BLaER1 (cell line): Measurements from ENCODE around the gene CTRL.

Experiments used
- H3K27ac ChIP-seq: shearing (Covaris generic); formaldehyde crosslinking; 2 replicates; pipeline ENCODE4 v1.8.1; 2022
- H3K27me3 ChIP-seq: shearing (Covaris generic); formaldehyde crosslinking; 2 replicates; pipeline ENCODE4 v1.8.1; 2022
- H3K36me3 ChIP-seq: shearing (Covaris generic); formaldehyde crosslinking; 2 replicates; pipeline ENCODE4 v1.8.1; 2022
- H3K4me1 ChIP-seq: shearing (Covaris generic); formaldehyde crosslinking; 2 replicates; pipeline ENCODE4 v1.8.1; 2022
- H3K4me2 ChIP-seq: shearing (Covaris generic); formaldehyde crosslinking; 2 replicates; pipeline ENCODE4 v1.8.1; 2022
- H3K4me3 ChIP-seq: shearing (Covaris generic); formaldehyde crosslinking; 2 replicates; pipeline ENCODE4 v1.8.1; 2022
- H3K9ac ChIP-seq: shearing (Covaris generic); formaldehyde crosslinking; 2 replicates; pipeline ENCODE4 v1.8.1; 2022
- H3K9me3 ChIP-seq: shearing (Covaris generic); formaldehyde crosslinking; 2 replicates; pipeline ENCODE4 v1.8.1; 2022
- H4K20me1 ChIP-seq: shearing (Covaris generic); formaldehyde crosslinking; 2 replicates; pipeline ENCODE4 v1.8.1; 2022
- Cebpa-rat ChIP-seq: shearing (Covaris generic); IDR thresholded peaks from 2 replicates; pipeline ENCODE4 v1.8.1; 2022

Gene CTRL

DNA sequence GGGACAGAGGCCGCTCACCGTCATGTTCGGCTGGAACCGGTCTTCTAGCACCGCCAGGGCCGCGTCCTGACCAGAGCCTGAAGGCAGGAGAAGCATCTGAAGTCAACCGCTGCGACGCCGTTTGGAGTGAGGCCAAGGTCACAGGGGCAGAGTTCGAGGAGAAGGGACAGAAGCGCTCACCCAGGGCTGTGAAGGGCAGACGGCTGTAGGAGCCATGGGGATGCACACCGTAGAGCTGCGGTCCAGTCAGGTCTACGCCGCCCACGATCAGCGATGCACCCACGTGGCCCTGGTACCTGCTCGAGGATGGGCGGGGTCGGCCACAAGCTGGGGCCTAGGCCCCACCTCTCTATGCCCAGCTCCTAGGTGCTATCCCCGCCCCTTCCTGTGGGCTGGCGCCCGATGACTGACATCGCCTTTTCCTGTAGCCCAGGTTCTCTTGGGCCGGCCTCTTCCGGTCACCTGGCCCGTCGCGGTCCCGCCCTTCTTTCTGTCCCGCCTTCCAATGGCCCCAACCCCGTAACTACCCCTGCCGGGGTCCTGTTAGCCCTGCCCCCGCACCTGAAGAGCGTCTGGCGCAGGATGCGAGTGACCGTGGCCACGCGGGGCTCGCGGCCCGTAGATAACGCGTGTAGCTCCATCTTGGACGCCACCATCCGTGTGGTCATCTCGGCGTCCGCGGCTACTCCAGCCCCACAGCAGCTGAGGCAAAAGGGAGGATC is 3.9 kb upstream of the CTRL start:
- H4K20me1 ChIP-seq, result peaks cover 36% of the 10 kb centered on the region
- H3K4me1 ChIP-seq, result peaks cover 41% of the 10 kb centered on the region
- peak overlapping the region; percentile 95 for H3K9ac ChIP-seq
- no peaks in the 10 kb centered on the region for H3K9me3 ChIP-seq
- no peak for TF ChIP-seq Cebpa-rat
- H3K4me3 ChIP-seq, result peak overlapping the region; percentile 93
- H3K27ac ChIP-seq, result peak overlapping the region; percentile 96
- peak overlapping the region; percentile 88 for H3K4me2 ChIP-seq
- H3K27me3 ChIP-seq, result no peaks in the 10 kb centered on the region
- peaks cover 45% of the 10 kb centered on the region for H3K36me3 ChIP-seq

DNA sequence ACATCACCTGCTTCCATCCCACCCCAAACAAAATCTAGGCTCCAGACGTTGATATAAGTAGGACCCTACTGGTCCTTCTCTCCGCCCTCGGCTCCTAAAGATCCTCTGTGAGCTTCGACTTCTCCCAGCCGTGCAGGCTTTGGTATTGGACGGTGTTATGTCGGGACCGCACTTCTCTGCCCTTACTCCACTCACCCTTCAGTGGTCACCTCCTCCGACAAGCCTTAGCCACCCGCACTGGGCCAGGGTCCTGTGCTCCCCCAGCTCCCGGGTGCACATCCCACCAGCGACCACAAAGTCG is 3.4 kb upstream of the CTRL start:
- Histone ChIP-seq H3K4me1 (peaks cover 36% of the 10 kb centered on the region), H3K9ac (peak overlapping the region; percentile 95), H3K4me3 (peak overlapping the region; percentile 93), H3K36me3 (peaks cover 50% of the 10 kb centered on the region), H3K4me2 (peak overlapping the region; percentile 88), H4K20me1 (peaks cover 36% of the 10 kb centered on the region), H3K27ac (peak overlapping the region; percentile 96; the same call in 1 of the 2 replicates), H3K9me3 (no peaks in the 10 kb centered on the region), H3K27me3 (no peaks in the 10 kb centered on the region)
- no peak for TF ChIP-seq Cebpa-rat

DNA sequence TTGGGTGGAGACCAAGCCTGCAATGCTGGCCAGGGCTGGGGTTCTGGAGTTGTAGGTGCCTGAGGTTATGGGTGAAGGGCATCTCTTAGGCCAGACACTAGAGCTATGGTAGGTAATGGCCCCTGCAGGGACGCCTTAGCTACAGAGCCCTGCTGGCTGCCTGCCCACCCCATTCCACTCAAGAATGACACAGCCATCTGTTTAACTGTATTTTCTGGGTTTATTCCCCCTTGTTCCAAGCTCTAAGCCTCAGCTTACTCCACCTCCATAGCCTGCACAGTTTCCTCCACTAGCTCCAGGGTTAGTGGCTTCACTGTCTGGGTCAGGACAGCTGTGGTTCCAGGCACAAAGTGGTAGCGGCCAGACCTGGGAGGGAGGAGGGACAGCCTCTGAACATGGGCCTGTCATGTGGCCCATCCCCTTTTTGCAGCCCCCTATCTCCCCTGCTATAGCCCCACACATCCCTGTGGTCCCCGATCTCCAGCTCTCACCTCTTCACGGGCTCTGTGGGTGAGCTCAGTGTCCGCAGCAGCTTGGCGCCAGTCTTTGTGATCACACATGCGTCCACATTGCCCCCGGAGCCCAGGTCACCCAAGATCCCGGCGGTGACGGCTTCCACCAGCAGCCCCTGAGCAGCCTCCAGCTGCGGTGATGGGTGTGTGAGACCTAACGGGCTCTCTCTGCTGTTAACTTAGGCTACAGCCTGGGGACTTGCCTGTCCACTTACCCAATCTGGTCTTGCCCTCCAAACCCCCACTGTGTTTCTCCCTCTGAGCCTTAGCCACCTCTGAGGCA is 2.8 kb upstream of the CTRL start:
- peak overlapping the region; percentile 93; the same call in 1 of the 2 replicates for H3K4me3 ChIP-seq
- 0 out of 2 replicates have a peak overlapping the region, but pooled peaks have one; percentile 96 for H3K27ac ChIP-seq
- no peak for TF ChIP-seq Cebpa-rat
- H3K4me1 ChIP-seq, result peaks cover 36% of the 10 kb centered on the region
- peak overlapping the region; percentile 95 for H3K9ac ChIP-seq
- H4K20me1 ChIP-seq, result peaks cover 40% of the 10 kb centered on the region
- H3K27me3 ChIP-seq, result no peaks in the 10 kb centered on the region
- peak overlapping the region; percentile 88 for H3K4me2 ChIP-seq
- peaks cover 56% of the 10 kb centered on the region for H3K36me3 ChIP-seq
- no peaks in the 10 kb centered on the region for H3K9me3 ChIP-seq

DNA sequence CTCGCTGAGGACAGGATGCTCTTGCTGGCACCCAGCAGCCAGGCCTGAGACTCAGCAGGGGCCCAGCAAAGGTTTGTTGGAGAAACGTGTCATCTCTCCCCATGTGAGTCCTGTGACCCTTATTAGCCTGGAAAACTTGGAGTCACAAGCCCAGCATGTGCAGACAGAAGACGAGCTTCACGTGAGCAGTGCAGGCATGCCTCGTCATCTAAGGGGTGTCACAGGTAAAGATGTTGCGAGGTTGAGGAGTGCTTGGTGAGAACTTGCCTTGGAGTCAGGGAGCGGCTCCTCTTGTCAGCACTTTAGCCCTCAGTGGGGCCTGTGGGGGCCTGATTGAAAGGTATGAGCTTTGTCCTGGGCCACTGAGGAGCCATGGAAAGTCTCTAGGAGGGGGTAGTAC is 2.1 kb upstream of the CTRL start:
- H3K4me2 ChIP-seq, result no peak overlapping the region
- H4K20me1 ChIP-seq, result peaks cover 47% of the 10 kb centered on the region
- no peaks in the 10 kb centered on the region for H3K9me3 ChIP-seq
- H3K9ac ChIP-seq, result no peak overlapping the region
- TF ChIP-seq Cebpa-rat, result no peak
- H3K4me1 ChIP-seq, result peaks cover 39% of the 10 kb centered on the region
- H3K27ac ChIP-seq, result no peak overlapping the region
- H3K27me3 ChIP-seq, result no peaks in the 10 kb centered on the region
- H3K4me3 ChIP-seq, result no peak overlapping the region
- H3K36me3 ChIP-seq, result peaks cover 63% of the 10 kb centered on the region

DNA sequence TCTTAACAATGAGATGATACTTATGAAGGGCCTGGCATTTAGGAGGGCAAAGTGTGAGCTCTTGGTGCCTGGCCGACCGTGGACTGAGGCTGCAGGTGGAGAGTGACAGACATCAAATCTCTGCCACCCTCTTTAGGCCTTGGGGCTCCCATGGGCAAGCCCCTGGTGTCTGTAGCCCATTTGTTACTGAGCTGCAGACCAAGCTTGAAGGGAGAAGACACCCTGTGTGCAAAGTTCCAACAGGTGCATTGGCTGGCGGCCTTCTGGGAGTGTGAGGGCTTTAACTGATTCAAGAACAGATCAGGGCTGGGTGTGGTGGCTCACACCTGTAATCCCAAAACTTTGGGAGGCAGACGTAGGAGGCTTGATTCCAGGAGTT is 789 bp upstream of the CTRL start:
- Histone ChIP-seq H3K27me3 (no peaks in the 10 kb centered on the region), H3K36me3 (peaks cover 75% of the 10 kb centered on the region)

DNA sequence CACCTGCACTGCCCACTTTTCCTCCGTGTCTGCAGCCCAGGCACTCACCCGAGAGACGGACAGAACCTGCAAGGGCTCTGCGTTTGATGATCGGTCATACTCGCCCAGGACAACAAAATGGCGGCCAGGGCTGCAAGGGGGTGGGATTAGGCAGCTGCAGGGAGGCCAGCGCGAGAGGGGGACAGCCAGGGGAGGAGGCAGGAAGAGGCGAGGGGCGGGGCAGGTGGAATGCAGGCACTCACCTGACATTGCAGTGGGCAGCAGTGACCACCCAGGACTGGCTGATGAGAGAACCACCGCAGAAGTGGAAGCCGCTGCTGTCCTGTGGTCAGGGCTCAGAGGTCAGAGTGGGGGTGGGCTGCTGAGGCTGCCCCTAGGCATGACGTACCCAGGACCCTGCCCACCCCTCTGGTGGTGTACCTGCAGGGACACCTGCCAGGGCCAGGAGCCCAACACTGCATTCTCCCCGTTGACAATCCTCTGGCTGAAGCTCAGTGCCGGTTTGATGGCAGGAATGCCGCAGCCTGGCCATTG is 917 bp downstream of the CTRL start:
- H3K36me3 ChIP-seq, result peaks cover 81% of the 10 kb centered on the region
- H3K4me1 ChIP-seq, result peaks cover 56% of the 10 kb centered on the region
- no peak overlapping the region for H3K27ac ChIP-seq
- no peak for TF ChIP-seq Cebpa-rat
- no peak overlapping the region for H3K4me2 ChIP-seq
- H3K27me3 ChIP-seq, result no peaks in the 10 kb centered on the region
- no peaks in the 10 kb centered on the region for H3K9me3 ChIP-seq
- no peak overlapping the region for H3K9ac ChIP-seq
- peaks cover 76% of the 10 kb centered on the region for H4K20me1 ChIP-seq
- no peak overlapping the region for H3K4me3 ChIP-seq

More for the DNA sequence above, 789 bp upstream of the CTRL start:
- no peak for TF ChIP-seq Cebpa-rat
- Histone ChIP-seq H4K20me1 (peaks cover 59% of the 10 kb centered on the region), H3K9ac (no peak overlapping the region), H3K27ac (no peak overlapping the region), H3K4me2 (no peak overlapping the region), H3K4me3 (no peak overlapping the region), H3K9me3 (no peaks in the 10 kb centered on the region), H3K4me1 (peaks cover 46% of the 10 kb centered on the region)

DNA sequence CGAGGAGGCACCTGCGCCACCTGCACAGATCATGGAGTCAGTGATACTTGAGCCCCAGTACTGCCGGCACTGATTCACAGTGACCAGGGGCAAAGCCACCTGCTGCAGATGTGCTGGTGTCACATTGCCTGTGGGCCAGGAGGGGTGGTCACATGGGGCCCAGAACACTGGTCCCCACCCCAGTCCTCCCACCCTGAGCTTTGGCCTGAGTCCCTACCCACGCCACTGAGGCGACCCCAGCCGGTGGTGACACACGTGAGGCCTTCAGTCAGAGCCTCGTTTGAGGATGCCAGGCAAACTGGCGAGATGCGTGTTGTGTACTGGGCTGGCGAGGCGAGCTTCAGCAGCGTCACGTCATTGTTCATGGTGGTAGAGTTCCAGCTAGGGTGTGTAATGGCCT is 1.5 kb downstream of the CTRL start:
- no peaks in the 10 kb centered on the region for H3K9me3 ChIP-seq
- H4K20me1 ChIP-seq, result peaks cover 77% of the 10 kb centered on the region
- peaks cover 56% of the 10 kb centered on the region for H3K4me1 ChIP-seq
- peaks cover 78% of the 10 kb centered on the region for H3K36me3 ChIP-seq
- H3K4me3 ChIP-seq, result no peak overlapping the region
- no peak overlapping the region for H3K27ac ChIP-seq
- H3K4me2 ChIP-seq, result no peak overlapping the region
- no peak for TF ChIP-seq Cebpa-rat
- H3K9ac ChIP-seq, result no peak overlapping the region
- H3K27me3 ChIP-seq, result no peaks in the 10 kb centered on the region

DNA sequence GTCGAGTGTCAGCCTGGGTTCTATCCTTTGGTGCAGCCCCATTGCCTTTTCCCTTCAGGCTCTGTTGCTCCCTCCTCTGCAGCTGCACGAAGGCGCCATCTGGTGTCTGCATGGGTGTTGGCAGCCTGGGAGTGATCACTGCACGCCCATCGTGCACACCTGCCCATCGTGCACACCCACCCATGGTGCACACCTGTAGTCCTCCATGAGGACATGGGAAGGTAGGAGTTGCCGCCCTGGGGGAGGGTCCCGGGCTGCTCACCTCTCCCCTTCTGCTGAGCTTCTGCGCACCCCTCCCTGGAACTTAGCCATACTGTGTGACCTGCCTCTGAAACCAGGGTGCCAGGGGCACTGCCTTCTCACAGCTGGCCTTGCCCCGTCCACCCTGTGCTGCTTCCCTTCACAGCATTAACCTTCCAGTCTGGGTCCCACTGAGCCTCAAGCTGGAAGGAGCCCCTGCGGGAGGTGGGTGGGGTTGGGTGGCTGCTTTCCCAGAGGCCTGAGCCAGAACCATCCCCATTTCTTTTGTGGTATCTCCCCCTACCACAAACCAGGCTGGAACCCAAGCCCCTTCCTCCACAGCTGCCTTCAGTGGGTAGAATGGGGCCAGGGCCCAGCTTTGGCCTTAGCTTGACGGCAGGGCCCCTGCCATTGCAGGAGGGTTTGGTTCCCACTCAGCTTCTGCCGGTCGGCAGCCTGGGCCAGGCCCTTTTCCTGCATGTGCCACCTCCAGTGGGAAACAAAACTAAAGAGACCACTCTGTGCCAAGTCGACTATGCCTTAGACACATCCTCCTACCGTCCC is 2.9 kb downstream of the CTRL start:
- TF ChIP-seq Cebpa-rat, result no peak
- Histone ChIP-seq H3K36me3 (peaks cover 69% of the 10 kb centered on the region), H3K4me2 (peak overlapping the region; percentile 91), H4K20me1 (peaks cover 75% of the 10 kb centered on the region), H3K4me3 (no peak overlapping the region), H3K9me3 (no peaks in the 10 kb centered on the region), H3K4me1 (peaks cover 62% of the 10 kb centered on the region), H3K27ac (peak overlapping the region; percentile 82), H3K9ac (peak overlapping the region; percentile 40; the same call in 1 of the 2 replicates), H3K27me3 (no peaks in the 10 kb centered on the region)

DNA sequence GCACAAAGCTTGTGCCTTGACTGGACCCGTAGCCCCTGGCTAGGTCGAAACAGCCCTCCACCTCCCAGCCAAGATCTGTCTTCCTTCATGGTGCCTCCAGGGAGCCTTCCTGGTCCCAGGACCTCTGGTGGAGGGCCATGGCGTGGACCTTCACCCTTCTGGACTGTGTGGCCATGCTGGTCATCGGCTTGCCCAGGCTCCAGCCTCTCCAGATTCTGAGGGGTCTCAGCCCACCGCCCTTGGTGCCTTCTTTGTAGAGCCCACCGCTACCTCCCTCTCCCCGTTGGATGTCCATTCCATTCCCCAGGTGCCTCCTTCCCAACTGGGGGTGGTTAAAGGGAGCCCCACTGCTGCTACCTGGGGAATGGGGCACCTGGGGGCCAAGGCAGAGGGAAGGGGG is 3.5 kb downstream of the CTRL start:
- H3K27ac ChIP-seq, result peak overlapping the region; percentile 82
- no peaks in the 10 kb centered on the region for H3K9me3 ChIP-seq
- no peak for TF ChIP-seq Cebpa-rat
- peaks cover 70% of the 10 kb centered on the region for H3K36me3 ChIP-seq
- peaks cover 78% of the 10 kb centered on the region for H4K20me1 ChIP-seq
- peak overlapping the region; percentile 91 for H3K4me2 ChIP-seq
- no peak overlapping the region for H3K4me3 ChIP-seq
- H3K9ac ChIP-seq, result no peak overlapping the region
- no peaks in the 10 kb centered on the region for H3K27me3 ChIP-seq
- peaks cover 68% of the 10 kb centered on the region for H3K4me1 ChIP-seq
